ENCODE data around the gene CNTN3. TPM values are rescaled to one million over a fixed set of nuclear protein-coding genes. Genes with fewer than 3 reads are reported as not detected.

Gene CNTN3
- total RNA-seq (not detected), total RNA-seq (0.12 to 0.38 reads per million in 2 donors)

- H3K9me3 ChIP-seq (ENCODE audit: control insufficient read depth, low read length, poor library complexity, severe bottlenecking) = no peaks in the 10 kb centered on the region
- H3K27ac Mint-ChIP-seq = no peak within 1 kb of the TSS
- H3K4me3 Mint-ChIP-seq = no peak within 1 kb of the TSS
- H3K27me3 Mint-ChIP-seq = no peaks in the 10 kb centered on the region
- DNase-seq (no peak), ATAC-seq (no peak)
- no peaks in the 10 kb centered on the region for H3K4me1 Mint-ChIP-seq
- H3K36me3 Mint-ChIP-seq (ENCODE audit: low read depth) = no peaks in the 10 kb centered on the region
Observed at GRCh38 chr3:74614107-74614967, at the start of gene CNTN3. TSS of gene CNTN3 (minus strand) at chr3:74614659. CDS start at chr3:74521112, 93,547 bp downstream.

GRCh38 chr3:74663178-74663577 lies 48.7 kb upstream of the CNTN3 start:
- no peak overlapping the region for H3K4me3 Mint-ChIP-seq

GRCh38 chr3:74661672-74662071 lies 47.2 kb upstream of the CNTN3 start:
- Mint-ChIP-seq H3K4me1 (no peaks in the 10 kb centered on the region), H3K4me3 (no peak overlapping the region), H3K27me3 (no peaks in the 10 kb centered on the region), H3K27ac (no peak overlapping the region), H3K36me3 (ENCODE audit: low read depth) (no peaks in the 10 kb centered on the region)
- DNase-seq (no peak), ATAC-seq (no peak)
- no peaks in the 10 kb centered on the region for H3K9me3 ChIP-seq (ENCODE audit: control insufficient read depth, low read length, poor library complexity, severe bottlenecking)

More at GRCh38 chr3:74663178-74663577, 48.7 kb upstream of the CNTN3 start:
- no peaks in the 10 kb centered on the region for H3K4me1 Mint-ChIP-seq
- H3K36me3 Mint-ChIP-seq (ENCODE audit: low read depth) = no peaks in the 10 kb centered on the region
- H3K27me3 Mint-ChIP-seq = no peaks in the 10 kb centered on the region
- DNase-seq (no peak), ATAC-seq (no peak)
- H3K27ac Mint-ChIP-seq = no peak overlapping the region
- H3K9me3 ChIP-seq (ENCODE audit: control insufficient read depth, low read length, poor library complexity, severe bottlenecking) = no peaks in the 10 kb centered on the region

- no peak for ATAC-seq
- no peak for DNase-seq
- Mint-ChIP-seq H3K4me3 (no peak overlapping the region), H3K27me3 (no peaks in the 10 kb centered on the region), H3K4me1 (no peaks in the 10 kb centered on the region), H3K27ac (no peak overlapping the region), H3K36me3 (ENCODE audit: low read depth) (no peaks in the 10 kb centered on the region)
- H3K9me3 ChIP-seq (ENCODE audit: control insufficient read depth, low read length, poor library complexity, severe bottlenecking) = no peaks in the 10 kb centered on the region
Observed at GRCh38 chr3:74651885-74652284, 37.4 kb upstream of the CNTN3 start.

- Mint-ChIP-seq H3K27me3 (no peaks in the 10 kb centered on the region), H3K27ac (no peak overlapping the region), H3K4me3 (no peak overlapping the region), H3K36me3 (ENCODE audit: low read depth) (no peaks in the 10 kb centered on the region), H3K4me1 (no peaks in the 10 kb centered on the region)
- H3K9me3 ChIP-seq (ENCODE audit: control insufficient read depth, low read length, poor library complexity, severe bottlenecking) = no peaks in the 10 kb centered on the region
- DNase-seq = no peak
- no peak for ATAC-seq
Observed at GRCh38 chr3:74651292-74651691, 36.8 kb upstream of the CNTN3 start.

GRCh38 chr3:74648107-74648506 lies 33.6 kb upstream of the CNTN3 start:
- no peak for DNase-seq
- H3K9me3 ChIP-seq (ENCODE audit: control insufficient read depth, low read length, poor library complexity, severe bottlenecking) = no peaks in the 10 kb centered on the region
- Mint-ChIP-seq H3K4me1 (no peaks in the 10 kb centered on the region), H3K27me3 (no peaks in the 10 kb centered on the region), H3K4me3 (no peak overlapping the region), H3K36me3 (ENCODE audit: low read depth) (no peaks in the 10 kb centered on the region), H3K27ac (no peak overlapping the region)
- ATAC-seq = no peak

- Mint-ChIP-seq H3K27me3 (no peaks in the 10 kb centered on the region), H3K36me3 (ENCODE audit: low read depth) (no peaks in the 10 kb centered on the region), H3K27ac (no peak overlapping the region), H3K4me3 (no peak overlapping the region), H3K4me1 (no peaks in the 10 kb centered on the region)
- H3K9me3 ChIP-seq (ENCODE audit: control insufficient read depth, low read length, poor library complexity, severe bottlenecking) = no peaks in the 10 kb centered on the region
- DNase-seq = no peak
- no peak for ATAC-seq
Observed at GRCh38 chr3:74646094-74646493, 31.6 kb upstream of the CNTN3 start.

- Mint-ChIP-seq H3K4me1 (no peaks in the 10 kb centered on the region), H3K27ac (no peak overlapping the region), H3K4me3 (no peak overlapping the region), H3K36me3 (ENCODE audit: low read depth) (no peaks in the 10 kb centered on the region), H3K27me3 (no peaks in the 10 kb centered on the region)
- DNase-seq = no peak
- no peak for ATAC-seq
- H3K9me3 ChIP-seq (ENCODE audit: control insufficient read depth, low read length, poor library complexity, severe bottlenecking) = no peaks in the 10 kb centered on the region
Observed at GRCh38 chr3:74643636-74644035, 29.2 kb upstream of the CNTN3 start.

GRCh38 chr3:74642876-74643275 lies 28.4 kb upstream of the CNTN3 start:
- H3K27me3 Mint-ChIP-seq = no peaks in the 10 kb centered on the region
- H3K27ac Mint-ChIP-seq = no peak overlapping the region
- no peaks in the 10 kb centered on the region for H3K4me1 Mint-ChIP-seq
- H3K4me3 Mint-ChIP-seq = no peak overlapping the region
- DNase-seq (no peak), ATAC-seq (no peak)
- H3K9me3 ChIP-seq (ENCODE audit: control insufficient read depth, low read length, poor library complexity, severe bottlenecking) = no peaks in the 10 kb centered on the region
- no peaks in the 10 kb centered on the region for H3K36me3 Mint-ChIP-seq (ENCODE audit: low read depth)

- no peaks in the 10 kb centered on the region for H3K9me3 ChIP-seq (ENCODE audit: control insufficient read depth, low read length, poor library complexity, severe bottlenecking)
- DNase-seq (no peak), ATAC-seq (no peak)
- no peak overlapping the region for H3K27ac Mint-ChIP-seq
- no peaks in the 10 kb centered on the region for H3K27me3 Mint-ChIP-seq
- H3K4me3 Mint-ChIP-seq = no peak overlapping the region
- H3K4me1 Mint-ChIP-seq = no peaks in the 10 kb centered on the region
- H3K36me3 Mint-ChIP-seq (ENCODE audit: low read depth) = no peaks in the 10 kb centered on the region
Observed at GRCh38 chr3:74640211-74640610, 25.8 kb upstream of the CNTN3 start.

GRCh38 chr3:74639681-74640080 lies 25.2 kb upstream of the CNTN3 start:
- no peak for DNase-seq
- no peak overlapping the region for H3K27ac Mint-ChIP-seq
- no peak for ATAC-seq
- H3K4me1 Mint-ChIP-seq = no peaks in the 10 kb centered on the region
- H3K9me3 ChIP-seq (ENCODE audit: control insufficient read depth, low read length, poor library complexity, severe bottlenecking) = no peaks in the 10 kb centered on the region
- H3K36me3 Mint-ChIP-seq (ENCODE audit: low read depth) = no peaks in the 10 kb centered on the region
- H3K4me3 Mint-ChIP-seq = no peak overlapping the region
- no peaks in the 10 kb centered on the region for H3K27me3 Mint-ChIP-seq

GRCh38 chr3:74636981-74637380 lies 22.5 kb upstream of the CNTN3 start:
- no peak for DNase-seq
- Mint-ChIP-seq H3K4me3 (no peak overlapping the region), H3K27ac (no peak overlapping the region), H3K36me3 (ENCODE audit: low read depth) (no peaks in the 10 kb centered on the region), H3K27me3 (no peaks in the 10 kb centered on the region), H3K4me1 (no peaks in the 10 kb centered on the region)
- ATAC-seq = no peak
- no peaks in the 10 kb centered on the region for H3K9me3 ChIP-seq (ENCODE audit: control insufficient read depth, low read length, poor library complexity, severe bottlenecking)

- Mint-ChIP-seq H3K4me3 (no peak overlapping the region), H3K4me1 (no peaks in the 10 kb centered on the region), H3K27me3 (no peaks in the 10 kb centered on the region), H3K36me3 (ENCODE audit: low read depth) (no peaks in the 10 kb centered on the region), H3K27ac (no peak overlapping the region)
- DNase-seq (no peak), ATAC-seq (no peak)
- H3K9me3 ChIP-seq (ENCODE audit: control insufficient read depth, low read length, poor library complexity, severe bottlenecking) = no peaks in the 10 kb centered on the region
Observed at GRCh38 chr3:74633021-74633420, 18.6 kb upstream of the CNTN3 start.

Data from T-helper 17 cell (primary cell).